Right lobe of liver (tissue), 4 donors: ENCODE results near the gene CARMIL1.

Experiments used
- CTCF ChIP-seq, 4 donors: fragments of 200-600 bp in 3 of 4; fragments of 450-650 bp in 1 of 4; IDR thresholded peaks; one replicate each; pipeline versions ENCODE4 v1.5.1 to v1.8.0; 2016 to 2022; ENCODE audit warnings: antibody characterized with exemption in 4 of 4, mild to moderate bottlenecking in 2 of 4
- POLR2A ChIP-seq: fragments of 450-650 bp; IDR thresholded peaks from one replicate; pipeline ENCODE4 v1.6.1; 2017; ENCODE audit warnings: antibody characterized with exemption, mild to moderate bottlenecking
- donor health status: DM: no; HTN: no; CAD: no.
- donor health status: DM: no; HTN: no; CAD: no.
- donor health status: DM: no; HTN: yes; CAD: no.

GRCh38 chr6:25360621-25361020, 81.4 kb downstream of the CARMIL1 start:
- TF ChIP-seq CTCF (IDR thresholded peaks at IDR 0.05): no peak
- TF ChIP-seq POLR2A: no peak
